ENCODE measurements around the gene ANKMY1. TPM values are rescaled to one million over a fixed set of nuclear protein-coding genes. Genes with fewer than 3 reads are reported as not detected.

Gene ANKMY1
- total RNA-seq, 1 experiment from 2014 or later: 28.3 TPM

DNA sequence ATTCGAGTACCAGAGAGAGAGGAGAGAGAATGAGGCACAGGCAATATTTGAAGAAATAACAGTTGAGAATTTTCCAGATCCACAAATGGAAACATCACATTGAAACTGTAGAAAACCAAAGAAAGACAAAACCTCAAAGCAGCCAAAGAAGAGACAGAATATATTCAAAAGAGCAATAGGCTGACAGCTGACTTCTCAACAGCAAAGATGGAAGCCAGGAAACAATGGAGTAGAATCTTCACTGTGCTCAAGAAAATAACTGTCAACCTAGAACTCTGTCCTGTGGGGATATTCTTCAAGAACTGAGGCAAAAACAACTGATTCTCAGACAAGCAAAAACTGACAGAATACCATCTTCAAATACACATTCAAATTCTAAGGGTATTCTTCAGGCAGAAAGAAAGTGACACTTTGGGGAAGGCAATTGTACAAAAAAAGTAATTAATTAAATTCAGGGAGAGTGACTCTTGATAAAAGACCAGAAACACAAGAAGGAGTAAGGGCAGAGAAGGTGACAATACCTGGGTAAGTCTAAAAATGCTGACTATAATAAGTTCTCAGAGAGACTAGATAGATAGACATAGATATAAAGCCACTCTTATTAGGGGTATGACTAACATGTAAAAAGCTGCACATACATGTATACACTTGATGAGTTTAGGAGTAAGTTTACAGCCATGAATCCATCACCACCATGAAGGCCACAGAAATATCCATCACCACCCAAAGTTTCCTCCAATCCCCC, 25.6 kb downstream of the ANKMY1 start:
- ChIA-PET CTCF (no interaction called here), RAD21 (ENCODE audit: low non-redundant PET in 1 of 2, low total read pairs in 2 of 2, uncharacterized antibody in 2 of 2, unreplicated experiment in 2 of 2) (no interaction called here), POLR2A (no interaction called here)
- intact Hi-C loops (cut with micrococcal nuclease): no loop called here
- peak; percentile 81; the same call in 1 of the 2 replicates for TF ChIP-seq CBX3 (IDR thresholded peaks at IDR 0.05; ENCODE audit: low read depth)
- TF ChIP-seq, protein P1, sequence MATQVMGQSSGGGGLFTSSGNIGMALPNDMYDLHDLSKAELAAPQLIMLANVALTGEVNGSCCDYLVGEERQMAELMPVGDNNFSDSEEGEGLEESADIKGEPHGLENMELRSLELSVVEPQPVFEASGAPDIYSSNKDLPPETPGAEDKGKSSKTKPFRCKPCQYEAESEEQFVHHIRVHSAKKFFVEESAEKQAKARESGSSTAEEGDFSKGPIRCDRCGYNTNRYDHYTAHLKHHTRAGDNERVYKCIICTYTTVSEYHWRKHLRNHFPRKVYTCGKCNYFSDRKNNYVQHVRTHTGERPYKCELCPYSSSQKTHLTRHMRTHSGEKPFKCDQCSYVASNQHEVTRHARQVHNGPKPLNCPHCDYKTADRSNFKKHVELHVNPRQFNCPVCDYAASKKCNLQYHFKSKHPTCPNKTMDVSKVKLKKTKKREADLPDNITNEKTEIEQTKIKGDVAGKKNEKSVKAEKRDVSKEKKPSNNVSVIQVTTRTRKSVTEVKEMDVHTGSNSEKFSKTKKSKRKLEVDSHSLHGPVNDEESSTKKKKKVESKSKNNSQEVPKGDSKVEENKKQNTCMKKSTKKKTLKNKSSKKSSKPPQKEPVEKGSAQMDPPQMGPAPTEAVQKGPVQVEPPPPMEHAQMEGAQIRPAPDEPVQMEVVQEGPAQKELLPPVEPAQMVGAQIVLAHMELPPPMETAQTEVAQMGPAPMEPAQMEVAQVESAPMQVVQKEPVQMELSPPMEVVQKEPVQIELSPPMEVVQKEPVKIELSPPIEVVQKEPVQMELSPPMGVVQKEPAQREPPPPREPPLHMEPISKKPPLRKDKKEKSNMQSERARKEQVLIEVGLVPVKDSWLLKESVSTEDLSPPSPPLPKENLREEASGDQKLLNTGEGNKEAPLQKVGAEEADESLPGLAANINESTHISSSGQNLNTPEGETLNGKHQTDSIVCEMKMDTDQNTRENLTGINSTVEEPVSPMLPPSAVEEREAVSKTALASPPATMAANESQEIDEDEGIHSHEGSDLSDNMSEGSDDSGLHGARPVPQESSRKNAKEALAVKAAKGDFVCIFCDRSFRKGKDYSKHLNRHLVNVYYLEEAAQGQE (IDR thresholded peaks at IDR 0.05; ENCODE audit: low read depth): no peak
- peaks cover 14 to 21% of the 10 kb centered on the region in 2 experiments; a peak in 3 of 4 replicates for H3K9me3 ChIP-seq (ENCODE audit: control insufficient read depth in 1 of 2, insufficient read depth in 1 of 2, low read depth in 1 of 2, low read length in 2 of 2)
- H3K27me3 ChIP-seq (ENCODE audit: insufficient read depth, low read length): no peaks in the 10 kb centered on the region
- H4K20me1 ChIP-seq (ENCODE audit: insufficient read depth): no peaks in the 10 kb centered on the region
- no peak overlapping the region for H3K27ac ChIP-seq (ENCODE audit: low read depth, low read length)
- no peak for ATAC-seq
- H3K9me2 ChIP-seq (ENCODE audit: insufficient read depth): no peaks in the 10 kb centered on the region
- H3K79me2 ChIP-seq (ENCODE audit: insufficient read depth, low read length): peaks cover 5% of the 10 kb centered on the region
- BruUV-seq (replicated peaks): no TSS peak
- H3K36me3 ChIP-seq (ENCODE audit: control insufficient read depth in 1 of 2, insufficient read depth in 2 of 2, low read length in 2 of 2): peaks cover 0 to 12% of the 10 kb centered on the region in 2 experiments; a peak in 2 of 4 replicates
- no peak overlapping the region for H3K4me3 ChIP-seq (replicated peaks in 1 of 2; ENCODE audit: low read depth in 1 of 2, low read length in 2 of 2)
- no peak overlapping the region for H2AFZ ChIP-seq (ENCODE audit: low read depth, low read length, poor library complexity, severe bottlenecking)
- no peaks in the 10 kb centered on the region for H3K4me1 ChIP-seq (ENCODE audit: control insufficient read depth in 1 of 2, insufficient read depth in 2 of 2, low read length in 2 of 2)
- H3K9ac ChIP-seq (ENCODE audit: low read length): no peak overlapping the region
- DNase-seq (ENCODE audit: low read depth, low spot score): no peak
- H3K4me2 ChIP-seq (ENCODE audit: low read length): no peak overlapping the region

DNA sequence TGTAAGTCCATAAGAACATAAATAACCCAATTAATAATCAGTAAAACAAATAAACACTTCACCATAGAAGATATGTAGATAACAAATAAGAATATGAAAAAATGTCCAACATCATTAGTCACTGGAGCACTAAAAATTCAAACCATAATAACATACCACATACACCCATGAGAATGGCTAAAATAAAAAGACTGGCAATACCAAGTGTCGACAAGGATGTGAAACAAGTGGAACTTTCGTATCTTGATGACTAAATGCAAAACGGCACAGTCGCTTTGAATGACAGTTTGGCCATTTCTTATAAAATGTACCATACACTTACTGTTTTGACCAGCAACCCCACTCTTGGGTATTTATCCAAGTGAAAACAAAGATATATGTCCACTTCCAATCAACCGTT, 26.8 kb downstream of the ANKMY1 start:
- no peak overlapping the region for H2AFZ ChIP-seq (ENCODE audit: low read depth, low read length, poor library complexity, severe bottlenecking)
- H3K9ac ChIP-seq (ENCODE audit: low read length): no peak overlapping the region
- TF ChIP-seq, protein P2, sequence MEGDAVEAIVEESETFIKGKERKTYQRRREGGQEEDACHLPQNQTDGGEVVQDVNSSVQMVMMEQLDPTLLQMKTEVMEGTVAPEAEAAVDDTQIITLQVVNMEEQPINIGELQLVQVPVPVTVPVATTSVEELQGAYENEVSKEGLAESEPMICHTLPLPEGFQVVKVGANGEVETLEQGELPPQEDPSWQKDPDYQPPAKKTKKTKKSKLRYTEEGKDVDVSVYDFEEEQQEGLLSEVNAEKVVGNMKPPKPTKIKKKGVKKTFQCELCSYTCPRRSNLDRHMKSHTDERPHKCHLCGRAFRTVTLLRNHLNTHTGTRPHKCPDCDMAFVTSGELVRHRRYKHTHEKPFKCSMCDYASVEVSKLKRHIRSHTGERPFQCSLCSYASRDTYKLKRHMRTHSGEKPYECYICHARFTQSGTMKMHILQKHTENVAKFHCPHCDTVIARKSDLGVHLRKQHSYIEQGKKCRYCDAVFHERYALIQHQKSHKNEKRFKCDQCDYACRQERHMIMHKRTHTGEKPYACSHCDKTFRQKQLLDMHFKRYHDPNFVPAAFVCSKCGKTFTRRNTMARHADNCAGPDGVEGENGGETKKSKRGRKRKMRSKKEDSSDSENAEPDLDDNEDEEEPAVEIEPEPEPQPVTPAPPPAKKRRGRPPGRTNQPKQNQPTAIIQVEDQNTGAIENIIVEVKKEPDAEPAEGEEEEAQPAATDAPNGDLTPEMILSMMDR (IDR thresholded peaks at IDR 0.05 in 2 of 3, conservative IDR thresholded peaks at IDR 0.05 in 1 of 3; ENCODE audit: borderline replicate concordance in 1 of 3, insufficient read depth in 1 of 3, low read depth in 2 of 3, low read length in 2 of 3): no peak
- TF ChIP-seq CEBPB (IDR thresholded peaks at IDR 0.05; ENCODE audit: low read depth) (no peak), SP1 (IDR thresholded peaks at IDR 0.05; ENCODE audit: low read depth) (no peak), EZH2 (IDR thresholded peaks at IDR 0.05) (no peak)
- no peak overlapping the region for H3K4me3 ChIP-seq (replicated peaks in 1 of 2; ENCODE audit: low read depth in 1 of 2, low read length in 2 of 2)
- intact Hi-C loops (cut with micrococcal nuclease): no loop called here
- peaks cover 14 to 29% of the 10 kb centered on the region in 2 experiments for H3K9me3 ChIP-seq (ENCODE audit: control insufficient read depth in 1 of 2, insufficient read depth in 1 of 2, low read depth in 1 of 2, low read length in 2 of 2)
- no peaks in the 10 kb centered on the region for H3K27me3 ChIP-seq (ENCODE audit: insufficient read depth, low read length)
- peaks cover 0 to 20% of the 10 kb centered on the region in 2 experiments; a peak in 2 of 4 replicates for H3K36me3 ChIP-seq (ENCODE audit: control insufficient read depth in 1 of 2, insufficient read depth in 2 of 2, low read length in 2 of 2)
- H4K20me1 ChIP-seq (ENCODE audit: insufficient read depth): no peaks in the 10 kb centered on the region
- no TSS peak for BruUV-seq (replicated peaks)
- DNase-seq (ENCODE audit: low read depth, low spot score): no peak
- POLR2A ChIA-PET: no interaction called here
- H3K79me2 ChIP-seq (ENCODE audit: insufficient read depth, low read length): peaks cover 5% of the 10 kb centered on the region
- ATAC-seq: no peak
- RAD21 ChIA-PET (ENCODE audit: low non-redundant PET in 1 of 2, low total read pairs in 2 of 2, uncharacterized antibody in 2 of 2, unreplicated experiment in 2 of 2): no interaction called here
- CTCF ChIA-PET: no interaction called here
- no peak overlapping the region for H3K27ac ChIP-seq (ENCODE audit: low read depth, low read length)
- H3K9me2 ChIP-seq (ENCODE audit: insufficient read depth): no peaks in the 10 kb centered on the region
- no peak overlapping the region for H3K4me2 ChIP-seq (ENCODE audit: low read length)
- H3K4me1 ChIP-seq (ENCODE audit: control insufficient read depth in 1 of 2, insufficient read depth in 2 of 2, low read length in 2 of 2): no peaks in the 10 kb centered on the region

Data from HCT116 (cell line).